GM23338 (cell line): ENCODE measurements around the gene AGPAT4.

Experiments used
- CREB1 ChIP-seq: fragments of 250-450 bp; sonication (Bioruptor Pico); IDR thresholded peaks from 2 replicates; pipeline ENCODE4 v1.5.0; 2020; ENCODE audit warnings: low read depth, mild to moderate bottlenecking, moderate library complexity
- CTCF ChIP-seq, 2 experiments: fragments of 200-600 bp in 1 of 2; sonication (generic) in 1 of 2; conservative IDR thresholded peaks; 2 replicates each; pipeline versions ENCODE4 v1.5.1 to v1.6.1; 2016 to 2017; ENCODE audit warnings: antibody characterized with exemption in 2 of 2, low read depth in 2 of 2, mild to moderate bottlenecking in 2 of 2, moderate library complexity in 1 of 2
- ETS1 ChIP-seq: IDR thresholded peaks from 2 replicates; pipeline ENCODE4 v1.6.1; 2016; ENCODE audit warnings: antibody characterized with exemption
- EZH2 ChIP-seq: fragments of 200-600 bp; sonication (generic); IDR thresholded peaks from one replicate; pipeline ENCODE4 v1.8.0; 2017; ENCODE audit warnings: antibody characterized with exemption, mild to moderate bottlenecking, low read depth; ENCODE audit not compliant: unreplicated experiment
- EZH2phosphoT487 ChIP-seq: fragments of 200-600 bp; sonication (generic); IDR thresholded peaks from one replicate; pipeline ENCODE4 v1.8.1; 2018; ENCODE audit warnings: antibody characterized with exemption; ENCODE audit not compliant: unreplicated experiment
- JUNB ChIP-seq: IDR thresholded peaks from one replicate; pipeline ENCODE4 v1.6.1; 2016; ENCODE audit warnings: antibody characterized with exemption; ENCODE audit not compliant: unreplicated experiment
- POLR2AphosphoS5 ChIP-seq: IDR thresholded peaks from 2 replicates; pipeline ENCODE4 v1.6.1; 2016; ENCODE audit warnings: antibody characterized with exemption, low read depth
- REST ChIP-seq: IDR thresholded peaks from one replicate; pipeline ENCODE4 v1.6.1; 2018; ENCODE audit warnings: antibody characterized with exemption; ENCODE audit not compliant: unreplicated experiment
- STAT1 ChIP-seq: IDR thresholded peaks from one replicate; pipeline ENCODE4 v1.6.1; 2016; ENCODE audit warnings: antibody characterized with exemption; ENCODE audit not compliant: unreplicated experiment
- ZNF114 ChIP-seq: fragments of 250-450 bp; sonication (Bioruptor Pico); IDR thresholded peaks from 2 replicates; pipeline ENCODE4 v1.5.0; 2020; ENCODE audit warnings: mild to moderate bottlenecking, moderate library complexity
- ZNF331 ChIP-seq: fragments of 250-450 bp; sonication (Bioruptor Pico); IDR thresholded peaks from 2 replicates; pipeline ENCODE4 v1.5.0; 2020; ENCODE audit warnings: low read depth, mild to moderate bottlenecking, moderate library complexity
- ZNF462 ChIP-seq: fragments of 250-450 bp; sonication (Bioruptor Pico); IDR thresholded peaks from 2 replicates; pipeline ENCODE4 v1.5.0; 2020; ENCODE audit warnings: mild to moderate bottlenecking, moderate library complexity

- TF ChIP-seq CTCF (conservative IDR thresholded peaks at IDR 0.05; ENCODE audit: low read depth in 2 of 2) (no peak), JUNB (no peak), REST (no peak), CREB1 (CRISPR knock-in tag) (no peak), EZH2phosphoT487 (no peak), POLR2AphosphoS5 (no peak), EZH2 (no peak), ZNF114 (CRISPR knock-in tag) (no peak), ETS1 (no peak), STAT1 (no peak), ZNF331 (no peak), ZNF462 (CRISPR knock-in tag) (no peak)
Observed at GRCh38 chr6:161128680-161129196, 145.1 kb downstream of the AGPAT4 start.
